H1 (cell line): ENCODE data around the gene TOM1L2. TPM values are rescaled to one million over a fixed set of nuclear protein-coding genes. Genes with fewer than 3 reads are reported as not detected.

ENCODE experiments used
- CTCF ChIA-PET: fragments of 300-600 bp; sonication (Branson Sonifier 250); formaldehyde crosslinking; loops from one replicate; lab custom pipeline; 2021; ENCODE audit not compliant: partially characterized antibody; lab: Charles Lee
- POLR2A ChIA-PET: fragments of 300-600 bp; sonication (Branson Sonifier 250); formaldehyde crosslinking; loops from one replicate; lab custom pipeline; 2021; ENCODE audit warnings: inconsistent platforms; ENCODE audit not compliant: partially characterized antibody; lab: Charles Lee
- DNase-seq, 2 experiments: peaks; one replicate each; pipeline versions ENCODE4 v3.0.0 to v3.0.0-alpha.2; 2010 to 2022; ENCODE audit warnings: low spot score in 2 of 2, low read depth in 1 of 2, mixed read lengths in 1 of 2
- FAIRE-seq: peaks from 2 replicates; lab custom pipeline; 2011; peaks lifted over from hg19 to GRCh38; lab: Jason Lieb, UNC
- H2AFZ ChIP-seq: 2 replicates; pipeline ENCODE4 v1.8.1; 2012; ENCODE audit warnings: low read length, inconsistent platforms
- H2AK5ac ChIP-seq: 2 replicates; pipeline ENCODE4 v1.6.1; 2013; ENCODE audit warnings: low read depth, low read length
- H2BK120ac ChIP-seq: replicated peaks from 2 replicates; pipeline ENCODE3; 2013; ENCODE audit warnings: low read depth, low read length, inconsistent platforms
- H2BK12ac ChIP-seq: 2 replicates; pipeline ENCODE4 v1.6.1; 2013; ENCODE audit warnings: low read depth, low read length
- H2BK15ac ChIP-seq: 2 replicates; pipeline ENCODE4 v1.6.1; 2013; ENCODE audit warnings: low read length
- H2BK20ac ChIP-seq: 2 replicates; pipeline ENCODE4 v1.6.1; 2013; ENCODE audit warnings: low read length
- H2BK5ac ChIP-seq: 2 replicates; pipeline ENCODE4 v1.6.1; 2013; ENCODE audit warnings: low read depth, low read length
- H3K14ac ChIP-seq: 2 replicates; pipeline ENCODE4 v1.6.1; 2013; ENCODE audit warnings: inconsistent platforms; ENCODE audit not compliant: insufficient read length
- H3K18ac ChIP-seq: 2 replicates; pipeline ENCODE4 v1.6.1; 2013; ENCODE audit warnings: low read length; ENCODE audit errors: extremely low read depth
- H3K23ac ChIP-seq: 2 replicates; pipeline ENCODE4 v1.6.1; 2013; ENCODE audit warnings: inconsistent platforms; ENCODE audit not compliant: insufficient read length
- H3K23me2 ChIP-seq: 2 replicates; pipeline ENCODE4 v1.6.1; 2013; ENCODE audit warnings: low read depth, low read length
- H3K27ac ChIP-seq: 2 replicates; pipeline ENCODE4 v1.6.1; 2011; ENCODE audit warnings: low read depth, low read length, inconsistent platforms
- H3K27me3 ChIP-seq, 4 experiments: replicated peaks in 1 of 4; 1 replicate in 1 of 4; 2 replicates in 3 of 4; pipeline versions ENCODE4 v1.6.1 to v1.8.1; 2011 to 2013; ENCODE audit warnings: low read length in 3 of 4, mild to moderate bottlenecking in 3 of 4, inconsistent platforms in 2 of 4, mixed read lengths in 2 of 4, moderate library complexity in 1 of 4; ENCODE audit not compliant: control insufficient read depth in 3 of 4, insufficient read depth in 3 of 4; ENCODE audit errors: extremely low read depth in 1 of 4
- H3K36me3 ChIP-seq, 4 experiments: 2 replicates each; pipeline versions ENCODE4 v1.6.1 to v1.8.1; 2011 to 2013; ENCODE audit warnings: mild to moderate bottlenecking in 4 of 4, low read length in 3 of 4, moderate library complexity in 2 of 4, control low read depth in 1 of 4, inconsistent platforms in 1 of 4; ENCODE audit not compliant: insufficient read depth in 4 of 4, control insufficient read depth in 2 of 4
- H3K4ac ChIP-seq: replicated peaks from 2 replicates; pipeline ENCODE3; 2013; ENCODE audit warnings: low read length, low read depth, mixed read lengths, inconsistent platforms; ENCODE audit not compliant: insufficient read length
- H3K4me1 ChIP-seq, 4 experiments: replicated peaks in 1 of 4; 1 replicate in 1 of 4; 2 replicates in 3 of 4; pipeline versions ENCODE4 v1.6.1 to v1.8.1; 2011 to 2013; ENCODE audit warnings: low read length in 3 of 4, inconsistent platforms in 2 of 4, mixed read lengths in 1 of 4; ENCODE audit not compliant: insufficient read depth in 4 of 4, control insufficient read depth in 3 of 4
- H3K4me2 ChIP-seq, 2 experiments: 2 replicates each; pipeline versions ENCODE4 v1.6.1 to v1.8.1; 2011 to 2013; ENCODE audit warnings: low read depth in 2 of 2, low read length in 2 of 2, control low read depth in 1 of 2, inconsistent platforms in 1 of 2, mild to moderate bottlenecking in 1 of 2; ENCODE audit not compliant: insufficient read depth in 1 of 2
- H3K4me3 ChIP-seq, 4 experiments: fragments of 200-600, 300-600 bp in 1 of 4; sonication (generic), shearing (Covaris generic), sonication (Bioruptor Twin) in 1 of 4; 2 replicates each; pipeline versions ENCODE4 v1.5.1 to v1.8.1; 2011 to 2016; ENCODE audit warnings: low read length in 4 of 4, low read depth in 3 of 4, control low read depth in 2 of 4, inconsistent platforms in 2 of 4, mild to moderate bottlenecking in 2 of 4, mixed read lengths in 1 of 4, moderate library complexity in 1 of 4; ENCODE audit not compliant: insufficient read depth in 2 of 4; ENCODE audit errors: extremely low read depth in 1 of 4
- H3K56ac ChIP-seq: replicated peaks from 2 replicates; pipeline ENCODE3; 2013; ENCODE audit warnings: low read depth, mild to moderate bottlenecking, mixed read lengths, low read length, inconsistent platforms; ENCODE audit not compliant: insufficient read length
- H3K79me1 ChIP-seq: 2 replicates; pipeline ENCODE4 v1.6.1; 2013; ENCODE audit warnings: low read depth, low read length, control low read depth
- H3K79me2 ChIP-seq, 2 experiments: 2 replicates each; pipeline versions ENCODE4 v1.6.1 to v1.8.1; 2012 to 2013; ENCODE audit warnings: low read length in 2 of 2, mild to moderate bottlenecking in 2 of 2, inconsistent platforms in 1 of 2; ENCODE audit not compliant: insufficient read depth in 2 of 2, control insufficient read depth in 1 of 2
- H3K9ac ChIP-seq, 4 experiments: replicated peaks in 1 of 4; 1 replicate in 1 of 4; 2 replicates in 3 of 4; pipeline versions ENCODE4 v1.6.1 to v1.8.1; 2011 to 2013; ENCODE audit warnings: low read depth in 3 of 4, low read length in 3 of 4, control low read depth in 2 of 4, mild to moderate bottlenecking in 2 of 4, moderate library complexity in 2 of 4, inconsistent platforms in 1 of 4; ENCODE audit errors: extremely low read depth in 1 of 4
- H3K9me3 ChIP-seq, 2 experiments: 2 replicates each; pipeline versions ENCODE4 v1.6.1 to v1.8.1; 2012 to 2013; ENCODE audit warnings: mild to moderate bottlenecking in 2 of 2, moderate library complexity in 2 of 2, control low read depth in 1 of 2, inconsistent platforms in 1 of 2, low read depth in 1 of 2, low read length in 1 of 2, mixed read lengths in 1 of 2; ENCODE audit not compliant: insufficient read depth in 2 of 2
- H4K20me1 ChIP-seq, 2 experiments: replicated peaks in 1 of 2; 2 replicates each; pipeline versions ENCODE3 to v1.8.1; 2011 to 2013; ENCODE audit warnings: inconsistent platforms in 2 of 2, low read length in 2 of 2, mild to moderate bottlenecking in 1 of 2; ENCODE audit not compliant: insufficient read depth in 2 of 2, control insufficient read depth in 1 of 2
- H4K5ac ChIP-seq: 2 replicates; pipeline ENCODE4 v1.6.1; 2013; ENCODE audit warnings: low read length, low read depth, mixed read lengths, inconsistent platforms; ENCODE audit not compliant: insufficient read length
- H4K8ac ChIP-seq: 2 replicates; pipeline ENCODE4 v1.8.0; 2013; ENCODE audit warnings: mild to moderate bottlenecking, moderate library complexity, low read length, inconsistent platforms; ENCODE audit not compliant: insufficient read depth; ENCODE audit errors: extremely low read depth
- H4K91ac ChIP-seq: replicated peaks from 2 replicates; pipeline ENCODE3; 2013; ENCODE audit warnings: low read length, mixed read lengths, inconsistent platforms; ENCODE audit not compliant: insufficient read length
- CREB1 ChIP-seq: IDR thresholded peaks from 2 replicates; pipeline ENCODE4 v1.6.1; 2012; ENCODE audit warnings: inconsistent platforms
- KDM5A ChIP-seq: fragments of 200-600 bp; IDR thresholded peaks from 2 replicates; pipeline ENCODE4 v1.7.1; 2012; ENCODE audit warnings: mild to moderate bottlenecking, low read length, inconsistent platforms, mixed read lengths
- PHF8 ChIP-seq: fragments of 200-600 bp; sonication (generic); conservative IDR thresholded peaks from 2 replicates; pipeline ENCODE4 v1.7.1; 2012; ENCODE audit warnings: low read depth, mild to moderate bottlenecking, inconsistent platforms, low read length, moderate library complexity
- RBBP5 ChIP-seq: IDR thresholded peaks from 2 replicates; pipeline ENCODE4 v1.7.1; 2012; ENCODE audit warnings: low read depth, mild to moderate bottlenecking, inconsistent platforms, low read length, moderate library complexity, borderline replicate concordance
- RNF2 ChIP-seq: fragments of 200-900, 300-1000 bp; sonication (generic); IDR thresholded peaks from 2 replicates; pipeline ENCODE4 v1.7.1; 2016; ENCODE audit warnings: borderline replicate concordance, low read depth, mild to moderate bottlenecking, antibody characterized with exemption, low read length; ENCODE audit not compliant: poor library complexity, severe bottlenecking; ENCODE audit errors: missing control alignments
- SAP30 ChIP-seq: fragments of 300-600 bp; sonication (generic); IDR thresholded peaks from 2 replicates; pipeline ENCODE4 v1.7.1; 2012; ENCODE audit warnings: low read length, moderate library complexity, mild to moderate bottlenecking, inconsistent platforms; ENCODE audit not compliant: insufficient read depth, insufficient replicate concordance
- SUZ12 ChIP-seq: fragments of 200-600 bp; sonication (generic); IDR thresholded peaks from 2 replicates; pipeline ENCODE4 v1.6.1; 2012; ENCODE audit warnings: mild to moderate bottlenecking, inconsistent platforms, low read length, moderate library complexity, mixed read lengths
- WGBS, 2 experiments: shearing (Covaris generic) in 1 of 2; methylation state at CpG; one replicate each; pipeline versions ENCODE4 v1.1.6 to v1.1.7; 2013 to 2015; ENCODE audit warnings: low lambda C conversion rate in 2 of 2, mixed read lengths in 2 of 2, inconsistent platforms in 1 of 2, low coverage in 1 of 2, missing lambda C conversion rate in 1 of 2; ENCODE audit not compliant: insufficient replicate concordance in 2 of 2, insufficient coverage in 1 of 2, insufficient read length in 1 of 2; ENCODE audit errors: extremely low coverage in 1 of 2, missing lambda C conversion rate in 1 of 2; 5-methylcytosine and 5-hydroxymethylcytosine counted together
- polyA plus RNA-seq, 7 experiments: library from polyadenylated mRNA; depleted of rRNA in 3 of 7; stranded (reverse) in 5 of 7; unstranded in 2 of 7; fragments of >200 nt in 5 of 7; fragments of 200-250 nt in 2 of 7; gene quantifications; 1 replicate in 5 of 7; 2 replicates in 1 of 7; 4 replicates in 1 of 7; pipeline versions ENCODE4 v1.2.1 to v1.2.3, GENCODE V29; 2011 to 2013; ENCODE audit warnings: missing spikeins in 2 of 7, mixed read lengths in 2 of 7
- total RNA-seq: library from RNA; stranded (reverse); fragmentation: NEBNext Ultra II Directional; extraction: Animal tissue kit (Norgen Biotek cat#: 25700); gene quantifications from 2 replicates; pipeline ENCODE4 v1.2.1, GENCODE V29; 2021
- TF ChIP-seq, protein P1 (sequence below), 3 experiments: IDR thresholded peaks; 1 replicate in 2 of 3; 2 replicates in 1 of 3; pipeline versions ENCODE4 v1.5.1 to v1.6.1; 2011; ENCODE audit warnings: low read length in 3 of 3, mild to moderate bottlenecking in 3 of 3, inconsistent platforms in 2 of 3, low read depth in 1 of 3, moderate library complexity in 1 of 3; ENCODE audit not compliant: insufficient read depth in 1 of 3; ENCODE audit errors: control extremely low read depth in 1 of 3

The TOM1L2 gene
- total and polyA plus RNA-seq, 2 of the 8 experiments (the other 6 are each of a cell fraction or from before 2014, with no cell fraction given): 2.0 to 3.4 TPM

DNA sequence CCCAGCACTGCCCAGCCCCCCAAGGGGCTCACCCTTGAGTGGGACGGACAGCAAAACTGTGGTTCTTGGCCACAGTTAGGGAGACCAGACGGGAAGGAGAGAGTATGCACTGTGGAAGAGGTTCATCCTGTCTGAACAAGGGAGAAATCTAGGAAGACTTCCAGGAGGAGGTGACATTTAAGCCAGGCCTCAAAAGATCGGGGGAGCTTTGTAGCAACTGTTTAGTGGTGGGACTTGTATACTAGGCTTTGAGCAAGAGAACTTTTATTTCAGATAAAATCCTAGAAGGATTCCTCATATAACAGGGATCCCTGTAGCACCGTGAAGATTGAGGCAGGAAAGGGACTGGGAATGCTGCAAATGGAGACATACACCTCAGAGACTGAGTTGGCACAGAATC is 166.2 kb downstream of the TOM1L2 start:
- ChIA-PET CTCF (interaction anchor here (0.7 to 18.1 kb wide), 10 partner anchors 10 to 113 kb away, joined by 3 to 375 read pairs (median 4); no protein-coding TSS in a partner anchor), POLR2A (interaction anchor here (1.3 to 24.7 kb wide), 3 partner anchors 12 to 38 kb away, joined by 3 to 532 read pairs (median 3); partner anchors contain the start of gene SREBF1)
- H3K23ac ChIP-seq: no peak overlapping the region
- H3K18ac ChIP-seq: no peak overlapping the region
- H3K4me2 ChIP-seq: no peak overlapping the region
- TF ChIP-seq RNF2 (no peak), SAP30 (no peak), PHF8 (no peak), CREB1 (no peak), SUZ12 (no peak), KDM5A (no peak), RBBP5 (no peak)
- TF ChIP-seq, protein P1, sequence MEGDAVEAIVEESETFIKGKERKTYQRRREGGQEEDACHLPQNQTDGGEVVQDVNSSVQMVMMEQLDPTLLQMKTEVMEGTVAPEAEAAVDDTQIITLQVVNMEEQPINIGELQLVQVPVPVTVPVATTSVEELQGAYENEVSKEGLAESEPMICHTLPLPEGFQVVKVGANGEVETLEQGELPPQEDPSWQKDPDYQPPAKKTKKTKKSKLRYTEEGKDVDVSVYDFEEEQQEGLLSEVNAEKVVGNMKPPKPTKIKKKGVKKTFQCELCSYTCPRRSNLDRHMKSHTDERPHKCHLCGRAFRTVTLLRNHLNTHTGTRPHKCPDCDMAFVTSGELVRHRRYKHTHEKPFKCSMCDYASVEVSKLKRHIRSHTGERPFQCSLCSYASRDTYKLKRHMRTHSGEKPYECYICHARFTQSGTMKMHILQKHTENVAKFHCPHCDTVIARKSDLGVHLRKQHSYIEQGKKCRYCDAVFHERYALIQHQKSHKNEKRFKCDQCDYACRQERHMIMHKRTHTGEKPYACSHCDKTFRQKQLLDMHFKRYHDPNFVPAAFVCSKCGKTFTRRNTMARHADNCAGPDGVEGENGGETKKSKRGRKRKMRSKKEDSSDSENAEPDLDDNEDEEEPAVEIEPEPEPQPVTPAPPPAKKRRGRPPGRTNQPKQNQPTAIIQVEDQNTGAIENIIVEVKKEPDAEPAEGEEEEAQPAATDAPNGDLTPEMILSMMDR (IDR thresholded peaks at IDR 0.05; ENCODE audit: control extremely low read depth in 1 of 3, insufficient read depth in 1 of 3, low read depth in 1 of 3, low read length in 3 of 3): no peak
- H4K20me1 ChIP-seq: peaks cover 1 to 4% of the 10 kb centered on the region in 2 experiments
- H4K91ac ChIP-seq: no peak overlapping the region
- no peaks in the 10 kb centered on the region for H3K79me2 ChIP-seq
- H3K79me1 ChIP-seq: no peaks in the 10 kb centered on the region
- 0 out of 2 replicates have a peak overlapping the region, but pooled peaks have one; percentile 34 for H2BK20ac ChIP-seq
- peak overlapping the region; percentile 5; the same call in 1 of the 2 replicates for H2BK12ac ChIP-seq
- H3K4ac ChIP-seq: no peak overlapping the region
- H2AFZ ChIP-seq: no peak overlapping the region
- no peak overlapping the region for H3K9ac ChIP-seq
- DNase-seq (no peak), FAIRE-seq (no peak)
- no peak overlapping the region for H4K8ac ChIP-seq
- H3K14ac ChIP-seq: no peak overlapping the region
- peaks cover 0 to 13% (median 7%) of the 10 kb centered on the region in 4 experiments; a peak in 5 of 7 replicates for H3K4me1 ChIP-seq
- H2BK120ac ChIP-seq: no peak overlapping the region
- H2BK15ac ChIP-seq: 0 out of 2 replicates have a peak overlapping the region, but pooled peaks have one; percentile 61
- peaks cover 10% of the 10 kb centered on the region; the same call in 1 of the 2 replicates for H3K23me2 ChIP-seq
- no peak overlapping the region for H3K27ac ChIP-seq
- H2AK5ac ChIP-seq: no peak overlapping the region
- H4K5ac ChIP-seq: no peak overlapping the region
- H3K56ac ChIP-seq: no peak overlapping the region
- H3K9me3 ChIP-seq: no peaks in the 10 kb centered on the region
- no peak overlapping the region for H3K4me3 ChIP-seq
- 88% methylated on average over 4 of the region's 4 CpGs; no CpG with 5 or more reads in 1 of the 2 experiments for WGBS, 2 experiments
- H3K27me3 ChIP-seq: peaks cover 6 to 23% (median 17%) of the 10 kb centered on the region in 4 experiments
- peak overlapping the region; percentile 60; the same call in 1 of the 2 replicates for H2BK5ac ChIP-seq
- no peaks in the 10 kb centered on the region for H3K36me3 ChIP-seq
